K562 (cell line): Measurements from ENCODE around the gene GAB2. TPM values are rescaled to one million over a fixed set of nuclear protein-coding genes. Genes with fewer than 3 reads are reported as not detected.

Experiments
- AFF1 ChIP-seq, 2 experiments: fragments of 450-650 bp; IDR thresholded peaks; 2 replicates each; pipeline ENCODE4 v1.6.1; 2018; ENCODE audit warnings: mild to moderate bottlenecking in 2 of 2, low read depth in 1 of 2; ENCODE audit not compliant: partially characterized antibody in 2 of 2
- CBX8 ChIP-seq: fragments of 200-600 bp; sonication (generic); IDR thresholded peaks from 2 replicates; pipeline ENCODE4 v1.6.1; 2012; ENCODE audit warnings: borderline replicate concordance, mixed run types, low read depth, mild to moderate bottlenecking, moderate library complexity, mixed read lengths, low read length, control low read depth, inconsistent platforms; ENCODE audit not compliant: poor library complexity, severe bottlenecking; ENCODE audit errors: extremely low read depth
- CC2D1A ChIP-seq: fragments of 450-650 bp; IDR thresholded peaks from 2 replicates; pipeline ENCODE4 v1.6.1; 2017; ENCODE audit warnings: mild to moderate bottlenecking
- ELF1 ChIP-seq: fragments of 200-800 bp; sonication (Bioruptor generic); IDR thresholded peaks from 2 replicates; pipeline ENCODE4 v1.6.1; 2016; ENCODE audit warnings: missing genetic modification characterization, missing compliant biosample characterization
- EP300 ChIP-seq: IDR thresholded peaks from 2 replicates; pipeline ENCODE4 v1.6.1; 2012; ENCODE audit warnings: low read length, improper control_type of control experiment
- ESRRB ChIP-seq: fragments of 250-450 bp; sonication (Bioruptor Pico); IDR thresholded peaks from 2 replicates; pipeline ENCODE4 v1.5.0; 2020; ENCODE audit warnings: mild to moderate bottlenecking, moderate library complexity, borderline replicate concordance
- HNRNPK ChIP-seq: fragments of 200-400 bp; formaldehyde crosslinking; IDR thresholded peaks from one replicate; pipeline ENCODE4 v1.6.1; 2018; ENCODE audit warnings: mild to moderate bottlenecking, low read depth, low read length; ENCODE audit not compliant: poor library complexity, severe bottlenecking
- LARP7 ChIP-seq: fragments of 450-650 bp; IDR thresholded peaks from 2 replicates; pipeline ENCODE4 v1.6.1; 2016
- MCM3 ChIP-seq: fragments of 450-650 bp; IDR thresholded peaks from 2 replicates; pipeline ENCODE4 v1.6.1; 2016
- NCOA6 ChIP-seq: fragments of 450-650 bp; IDR thresholded peaks from 2 replicates; pipeline ENCODE4 v1.6.1; 2017; ENCODE audit warnings: mild to moderate bottlenecking
- NRF1 ChIP-seq, 2 experiments: fragments of 450-650 bp; IDR thresholded peaks in 1 of 2; conservative IDR thresholded peaks in 1 of 2; 2 replicates each; pipeline ENCODE4 v1.6.1; 2014; ENCODE audit warnings: mild to moderate bottlenecking in 2 of 2
- PHB2 ChIP-seq: fragments of 450-650 bp; IDR thresholded peaks from 2 replicates; pipeline ENCODE4 v1.6.1; 2017; ENCODE audit warnings: low read depth
- PKNOX1 ChIP-seq: fragments of 450-650 bp; IDR thresholded peaks from 2 replicates; pipeline ENCODE4 v1.6.1; 2016
- TFAP4 ChIP-seq: sonication (generic); formaldehyde crosslinking; IDR thresholded peaks from 2 replicates; pipeline ENCODE4 v1.8.0; 2022; ENCODE audit warnings: missing genetic modification reagents, mild to moderate bottlenecking, moderate library complexity, borderline replicate concordance
- ZBTB1 ChIP-seq: sonication (generic); formaldehyde crosslinking; IDR thresholded peaks from 2 replicates; pipeline ENCODE4 v1.8.1; 2023; ENCODE audit warnings: missing genetic modification reagents, low read depth, mild to moderate bottlenecking, borderline replicate concordance
- ZHX1 ChIP-seq: fragments of 150-350 bp; conservative IDR thresholded peaks from 2 replicates; pipeline ENCODE4 v1.6.1; 2014; ENCODE audit warnings: low read length
- ZNF175 ChIP-seq: fragments of 200-800 bp; sonication (Bioruptor generic); IDR thresholded peaks from 2 replicates; pipeline ENCODE4 v1.6.1; 2016; ENCODE audit warnings: low read depth, mild to moderate bottlenecking, missing genetic modification characterization, missing compliant biosample characterization
- ZNF41 ChIP-seq: fragments of 250-450 bp; sonication (Bioruptor Pico); conservative IDR thresholded peaks from 2 replicates; pipeline ENCODE4 v1.4.0; 2020; ENCODE audit warnings: mild to moderate bottlenecking
- ZNF561 ChIP-seq: fragments of 450-650 bp; formaldehyde crosslinking; conservative IDR thresholded peaks from 2 replicates; pipeline ENCODE4 v1.4.0; 2020; ENCODE audit warnings: mild to moderate bottlenecking, moderate library complexity
- polyA plus RNA-seq, 8 experiments: library from polyadenylated mRNA; depleted of rRNA in 4 of 8; stranded (reverse) in 5 of 8; unstranded in 3 of 8; fragments of >200 nt; fragmentation: Nextera tagmentation in 2 of 8; fragmentation: Illumina TruSeq in 1 of 8; extraction: Ambion mirVana in 2 of 8; extraction: Trizol in 1 of 8; gene quantifications; 2 replicates each; pipeline versions ENCODE4 v1.2.1 to v1.2.3, GENCODE V29; 2011 to 2014; ENCODE audit warnings: inconsistent platforms in 1 of 8, missing spikeins in 1 of 8
- total RNA-seq, 7 experiments: library from RNA; depleted of rRNA in 6 of 7; stranded (reverse); fragments of >200 nt in 6 of 7; fragmentation: Illumina TruSeq in 2 of 7; extraction: Trizol in 2 of 7; gene quantifications; 2 replicates each; pipeline versions ENCODE4 v1.2.1 to v1.2.3, GENCODE V29; 2011 to 2021; ENCODE audit warnings: low replicate concordance in 1 of 7

The GAB2 gene
- total and polyA plus RNA-seq, 9 of the 15 experiments (the other 6 are each of a cell fraction or from before 2014, with no cell fraction given) = 2.3 to 35.2 (median 16.1) TPM

- TF ChIP-seq HNRNPK (no peak), PKNOX1 (peak; percentile 97), AFF1 (IDR thresholded peaks at IDR 0.05; ENCODE audit: low read depth in 1 of 2, partially characterized antibody in 2 of 2) (peak; percentile 79 to 98), ESRRB (CRISPR knock-in tag) (no peak), ZNF561 (CRISPR knock-in tag) (no peak), LARP7 (no peak), NRF1 (conservative IDR thresholded peaks at IDR 0.05 in 1 of 2, IDR thresholded peaks at IDR 0.05 in 1 of 2) (no peak), EP300 (peak; percentile 100), ELF1 (tag) (no peak), CC2D1A (no peak), TFAP4 (CRISPR knock-in tag) (peak; percentile 29; the same call in 1 of the 2 replicates), ZBTB1 (CRISPR knock-in tag) (no peak), NCOA6 (no peak), ZHX1 (no peak), ZNF41 (peak; percentile 7; the same call in 1 of the 2 replicates), CBX8 (no peak), ZNF175 (CRISPR knock-in tag) (no peak; the same call in none of the 2 replicates), MCM3 (no peak), PHB2 (no peak)
Observed at GRCh38 chr11:78290293-78291176, 127.1 kb downstream of the GAB2 start (continued).
